SK-N-SH treated with all-trans-retinoic acid at 6 μM for 48 hours (cell line): ENCODE results near the gene SRPK2.

Experiments used
- ARNTL ChIP-seq: fragments of 450-650 bp; formaldehyde crosslinking; IDR thresholded peaks from 2 replicates; pipeline ENCODE4 v1.5.0; 2020; ENCODE audit warnings: low read depth, mild to moderate bottlenecking, moderate library complexity, borderline replicate concordance
- ESRRG ChIP-seq: fragments of 250-450 bp; sonication (Bioruptor Pico); IDR thresholded peaks from 2 replicates; pipeline ENCODE4 v1.6.1; 2021; ENCODE audit warnings: mild to moderate bottlenecking
- PPARA ChIP-seq: fragments of 250-450 bp; sonication (Bioruptor Pico); IDR thresholded peaks from 2 replicates; pipeline ENCODE4 v1.5.0; 2020; ENCODE audit warnings: mild to moderate bottlenecking, borderline replicate concordance
- RARB ChIP-seq: fragments of 250-450 bp; sonication (Bioruptor Pico); IDR thresholded peaks from 2 replicates; pipeline ENCODE4 v1.8.0; 2021; ENCODE audit warnings: mild to moderate bottlenecking, moderate library complexity
- ZFP3 ChIP-seq: fragments of 250-450 bp; sonication (Bioruptor Pico); IDR thresholded peaks from 2 replicates; pipeline ENCODE4 v1.5.0; 2020; ENCODE audit warnings: mild to moderate bottlenecking, moderate library complexity

GRCh38 chr7:105126436-105126975 is 262.2 kb downstream of the SRPK2 start:
- TF ChIP-seq ARNTL (CRISPR knock-in tag) (no peak), PPARA (CRISPR knock-in tag) (no peak), ESRRG (no peak), ZFP3 (CRISPR knock-in tag) (no peak), RARB (CRISPR knock-in tag) (no peak)
